Measurements from ENCODE around the gene GATA5.

Gene GATA5

DNA sequence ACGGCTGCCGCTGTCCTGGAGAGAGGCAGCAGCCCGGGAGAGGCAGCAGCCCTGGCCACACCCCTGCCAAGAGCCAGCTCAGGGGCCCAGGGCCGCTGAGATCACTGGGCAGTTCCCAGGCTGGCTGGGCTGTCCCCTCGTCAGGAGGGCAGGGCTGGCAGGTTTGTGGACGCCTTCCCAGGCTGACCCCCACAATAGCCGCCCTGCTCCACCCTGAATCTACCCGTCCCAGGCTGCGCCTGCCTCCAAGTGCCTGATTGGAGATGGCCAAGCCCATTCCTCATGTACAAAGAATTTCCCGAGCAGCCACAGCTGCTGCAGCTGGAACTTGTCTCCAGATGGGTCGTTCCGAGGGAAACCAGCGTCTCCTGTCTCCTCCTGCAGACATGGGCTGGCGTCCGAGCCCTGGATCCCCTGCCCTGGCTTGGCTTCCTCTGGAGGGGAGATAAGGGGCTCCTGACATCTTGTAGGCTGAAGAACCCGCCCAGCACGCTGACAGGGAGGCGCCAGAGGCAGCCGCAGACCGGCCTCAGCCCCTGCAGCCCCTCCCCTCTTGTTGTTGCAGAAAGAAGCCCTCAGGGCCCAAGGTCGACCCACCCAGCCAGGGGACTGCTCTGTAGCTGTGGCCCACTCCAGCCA, 9.4 kb upstream of the GATA5 start (continued):
- TF ChIP-seq ZNF2 (tag by site-specific recombination; IDR thresholded peaks at IDR 0.05) (no peak), ZNF157 (tag by site-specific recombination; IDR thresholded peaks at IDR 0.05) (no peak), ZNF16 (tag by site-specific recombination; IDR thresholded peaks at IDR 0.05; ENCODE audit: low read depth) (no peak), ZNF138 (tag by site-specific recombination; IDR thresholded peaks at IDR 0.05; ENCODE audit: borderline replicate concordance) (no peak), ZXDB (tag by site-specific recombination; IDR thresholded peaks at IDR 0.05) (no peak)

DNA sequence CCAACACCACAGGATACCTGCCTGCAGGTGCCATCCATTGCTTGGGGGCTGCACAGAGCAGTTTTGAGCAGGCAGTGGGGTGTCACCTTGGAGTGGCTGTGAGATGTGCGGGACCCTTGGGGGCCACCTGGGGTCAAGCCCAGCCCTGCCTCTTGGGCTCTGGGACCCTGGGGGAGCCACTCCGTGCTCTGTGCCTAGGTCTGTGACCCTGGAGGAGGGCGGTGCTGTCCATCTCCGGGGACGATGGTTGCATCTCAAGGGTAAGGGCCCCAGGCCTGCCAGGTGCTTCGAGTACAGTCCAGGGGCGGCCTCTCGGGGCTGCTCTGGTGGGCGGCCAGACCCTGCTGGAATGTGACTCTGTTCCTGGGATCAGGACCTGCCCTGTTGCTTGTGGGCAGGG, 8.7 kb upstream of the GATA5 start:
- Histone ChIP-seq H3K4me1 (ENCODE audit: control insufficient read depth, insufficient read depth, low read length) (no peaks in the 10 kb centered on the region), H3K27ac (ENCODE audit: extremely low read depth, low read depth, low read length) (no peak overlapping the region), H3K36me3 (ENCODE audit: control insufficient read depth in 2 of 2, insufficient read depth in 1 of 2, low read length in 2 of 2) (no peaks in the 10 kb centered on the region), H3K9me3 (ENCODE audit: control insufficient read depth, insufficient read depth, low read depth, low read length) (no peaks in the 10 kb centered on the region), H3K4me3 (ENCODE audit: low read depth, low read length) (no peak overlapping the region)
- no peak for TF ChIP-seq ZNF610 (tag by site-specific recombination; IDR thresholded peaks at IDR 0.05; ENCODE audit: borderline replicate concordance)
- TF ChIP-seq, protein P1, sequence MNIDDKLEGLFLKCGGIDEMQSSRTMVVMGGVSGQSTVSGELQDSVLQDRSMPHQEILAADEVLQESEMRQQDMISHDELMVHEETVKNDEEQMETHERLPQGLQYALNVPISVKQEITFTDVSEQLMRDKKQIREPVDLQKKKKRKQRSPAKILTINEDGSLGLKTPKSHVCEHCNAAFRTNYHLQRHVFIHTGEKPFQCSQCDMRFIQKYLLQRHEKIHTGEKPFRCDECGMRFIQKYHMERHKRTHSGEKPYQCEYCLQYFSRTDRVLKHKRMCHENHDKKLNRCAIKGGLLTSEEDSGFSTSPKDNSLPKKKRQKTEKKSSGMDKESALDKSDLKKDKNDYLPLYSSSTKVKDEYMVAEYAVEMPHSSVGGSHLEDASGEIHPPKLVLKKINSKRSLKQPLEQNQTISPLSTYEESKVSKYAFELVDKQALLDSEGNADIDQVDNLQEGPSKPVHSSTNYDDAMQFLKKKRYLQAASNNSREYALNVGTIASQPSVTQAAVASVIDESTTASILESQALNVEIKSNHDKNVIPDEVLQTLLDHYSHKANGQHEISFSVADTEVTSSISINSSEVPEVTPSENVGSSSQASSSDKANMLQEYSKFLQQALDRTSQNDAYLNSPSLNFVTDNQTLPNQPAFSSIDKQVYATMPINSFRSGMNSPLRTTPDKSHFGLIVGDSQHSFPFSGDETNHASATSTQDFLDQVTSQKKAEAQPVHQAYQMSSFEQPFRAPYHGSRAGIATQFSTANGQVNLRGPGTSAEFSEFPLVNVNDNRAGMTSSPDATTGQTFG (tag by site-specific recombination; IDR thresholded peaks at IDR 0.05; ENCODE audit: borderline replicate concordance), result no peak
- TF ChIP-seq, protein P2, sequence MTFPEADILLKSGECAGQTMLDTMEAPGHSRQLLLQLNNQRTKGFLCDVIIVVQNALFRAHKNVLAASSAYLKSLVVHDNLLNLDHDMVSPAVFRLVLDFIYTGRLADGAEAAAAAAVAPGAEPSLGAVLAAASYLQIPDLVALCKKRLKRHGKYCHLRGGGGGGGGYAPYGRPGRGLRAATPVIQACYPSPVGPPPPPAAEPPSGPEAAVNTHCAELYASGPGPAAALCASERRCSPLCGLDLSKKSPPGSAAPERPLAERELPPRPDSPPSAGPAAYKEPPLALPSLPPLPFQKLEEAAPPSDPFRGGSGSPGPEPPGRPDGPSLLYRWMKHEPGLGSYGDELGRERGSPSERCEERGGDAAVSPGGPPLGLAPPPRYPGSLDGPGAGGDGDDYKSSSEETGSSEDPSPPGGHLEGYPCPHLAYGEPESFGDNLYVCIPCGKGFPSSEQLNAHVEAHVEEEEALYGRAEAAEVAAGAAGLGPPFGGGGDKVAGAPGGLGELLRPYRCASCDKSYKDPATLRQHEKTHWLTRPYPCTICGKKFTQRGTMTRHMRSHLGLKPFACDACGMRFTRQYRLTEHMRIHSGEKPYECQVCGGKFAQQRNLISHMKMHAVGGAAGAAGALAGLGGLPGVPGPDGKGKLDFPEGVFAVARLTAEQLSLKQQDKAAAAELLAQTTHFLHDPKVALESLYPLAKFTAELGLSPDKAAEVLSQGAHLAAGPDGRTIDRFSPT (tag by site-specific recombination; IDR thresholded peaks at IDR 0.05), result no peak
- no peak for TF ChIP-seq ZNF311 (tag by site-specific recombination; IDR thresholded peaks at IDR 0.05; ENCODE audit: borderline replicate concordance)
- TF ChIP-seq KLF9 (tag by site-specific recombination; IDR thresholded peaks at IDR 0.05; ENCODE audit: low read depth), result no peak
- TF ChIP-seq, protein P3, sequence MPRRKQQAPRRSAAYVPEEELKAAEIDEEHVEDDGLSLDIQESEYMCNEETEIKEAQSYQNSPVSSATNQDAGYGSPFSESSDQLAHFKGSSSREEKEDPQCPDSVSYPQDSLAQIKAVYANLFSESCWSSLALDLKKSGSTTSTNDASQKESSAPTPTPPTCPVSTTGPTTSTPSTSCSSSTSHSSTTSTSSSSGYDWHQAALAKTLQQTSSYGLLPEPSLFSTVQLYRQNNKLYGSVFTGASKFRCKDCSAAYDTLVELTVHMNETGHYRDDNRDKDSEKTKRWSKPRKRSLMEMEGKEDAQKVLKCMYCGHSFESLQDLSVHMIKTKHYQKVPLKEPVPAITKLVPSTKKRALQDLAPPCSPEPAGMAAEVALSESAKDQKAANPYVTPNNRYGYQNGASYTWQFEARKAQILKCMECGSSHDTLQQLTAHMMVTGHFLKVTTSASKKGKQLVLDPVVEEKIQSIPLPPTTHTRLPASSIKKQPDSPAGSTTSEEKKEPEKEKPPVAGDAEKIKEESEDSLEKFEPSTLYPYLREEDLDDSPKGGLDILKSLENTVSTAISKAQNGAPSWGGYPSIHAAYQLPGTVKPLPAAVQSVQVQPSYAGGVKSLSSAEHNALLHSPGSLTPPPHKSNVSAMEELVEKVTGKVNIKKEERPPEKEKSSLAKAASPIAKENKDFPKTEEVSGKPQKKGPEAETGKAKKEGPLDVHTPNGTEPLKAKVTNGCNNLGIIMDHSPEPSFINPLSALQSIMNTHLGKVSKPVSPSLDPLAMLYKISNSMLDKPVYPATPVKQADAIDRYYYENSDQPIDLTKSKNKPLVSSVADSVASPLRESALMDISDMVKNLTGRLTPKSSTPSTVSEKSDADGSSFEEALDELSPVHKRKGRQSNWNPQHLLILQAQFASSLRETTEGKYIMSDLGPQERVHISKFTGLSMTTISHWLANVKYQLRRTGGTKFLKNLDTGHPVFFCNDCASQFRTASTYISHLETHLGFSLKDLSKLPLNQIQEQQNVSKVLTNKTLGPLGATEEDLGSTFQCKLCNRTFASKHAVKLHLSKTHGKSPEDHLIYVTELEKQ (tag by site-specific recombination; IDR thresholded peaks at IDR 0.05; ENCODE audit: borderline replicate concordance), result no peak
- TF ChIP-seq, protein P4, sequence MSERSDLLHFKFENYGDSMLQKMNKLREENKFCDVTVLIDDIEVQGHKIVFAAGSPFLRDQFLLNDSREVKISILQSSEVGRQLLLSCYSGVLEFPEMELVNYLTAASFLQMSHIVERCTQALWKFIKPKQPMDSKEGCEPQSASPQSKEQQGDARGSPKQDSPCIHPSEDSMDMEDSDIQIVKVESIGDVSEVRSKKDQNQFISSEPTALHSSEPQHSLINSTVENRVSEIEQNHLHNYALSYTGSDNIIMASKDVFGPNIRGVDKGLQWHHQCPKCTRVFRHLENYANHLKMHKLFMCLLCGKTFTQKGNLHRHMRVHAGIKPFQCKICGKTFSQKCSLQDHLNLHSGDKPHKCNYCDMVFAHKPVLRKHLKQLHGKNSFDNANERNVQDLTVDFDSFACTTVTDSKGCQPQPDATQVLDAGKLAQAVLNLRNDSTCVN (tag by site-specific recombination; optimal IDR thresholded peaks at IDR 0.05), result no peak
- TF ChIP-seq, protein P5, sequence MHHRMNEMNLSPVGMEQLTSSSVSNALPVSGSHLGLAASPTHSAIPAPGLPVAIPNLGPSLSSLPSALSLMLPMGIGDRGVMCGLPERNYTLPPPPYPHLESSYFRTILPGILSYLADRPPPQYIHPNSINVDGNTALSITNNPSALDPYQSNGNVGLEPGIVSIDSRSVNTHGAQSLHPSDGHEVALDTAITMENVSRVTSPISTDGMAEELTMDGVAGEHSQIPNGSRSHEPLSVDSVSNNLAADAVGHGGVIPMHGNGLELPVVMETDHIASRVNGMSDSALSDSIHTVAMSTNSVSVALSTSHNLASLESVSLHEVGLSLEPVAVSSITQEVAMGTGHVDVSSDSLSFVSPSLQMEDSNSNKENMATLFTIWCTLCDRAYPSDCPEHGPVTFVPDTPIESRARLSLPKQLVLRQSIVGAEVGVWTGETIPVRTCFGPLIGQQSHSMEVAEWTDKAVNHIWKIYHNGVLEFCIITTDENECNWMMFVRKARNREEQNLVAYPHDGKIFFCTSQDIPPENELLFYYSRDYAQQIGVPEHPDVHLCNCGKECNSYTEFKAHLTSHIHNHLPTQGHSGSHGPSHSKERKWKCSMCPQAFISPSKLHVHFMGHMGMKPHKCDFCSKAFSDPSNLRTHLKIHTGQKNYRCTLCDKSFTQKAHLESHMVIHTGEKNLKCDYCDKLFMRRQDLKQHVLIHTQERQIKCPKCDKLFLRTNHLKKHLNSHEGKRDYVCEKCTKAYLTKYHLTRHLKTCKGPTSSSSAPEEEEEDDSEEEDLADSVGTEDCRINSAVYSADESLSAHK (tag by site-specific recombination; IDR thresholded peaks at IDR 0.05), result no peak
- TF ChIP-seq ZNF391 (tag by site-specific recombination; IDR thresholded peaks at IDR 0.05; ENCODE audit: borderline replicate concordance, low read depth), result no peak
- TF ChIP-seq, protein P6, sequence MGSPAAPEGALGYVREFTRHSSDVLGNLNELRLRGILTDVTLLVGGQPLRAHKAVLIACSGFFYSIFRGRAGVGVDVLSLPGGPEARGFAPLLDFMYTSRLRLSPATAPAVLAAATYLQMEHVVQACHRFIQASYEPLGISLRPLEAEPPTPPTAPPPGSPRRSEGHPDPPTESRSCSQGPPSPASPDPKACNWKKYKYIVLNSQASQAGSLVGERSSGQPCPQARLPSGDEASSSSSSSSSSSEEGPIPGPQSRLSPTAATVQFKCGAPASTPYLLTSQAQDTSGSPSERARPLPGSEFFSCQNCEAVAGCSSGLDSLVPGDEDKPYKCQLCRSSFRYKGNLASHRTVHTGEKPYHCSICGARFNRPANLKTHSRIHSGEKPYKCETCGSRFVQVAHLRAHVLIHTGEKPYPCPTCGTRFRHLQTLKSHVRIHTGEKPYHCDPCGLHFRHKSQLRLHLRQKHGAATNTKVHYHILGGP (tag by site-specific recombination; IDR thresholded peaks at IDR 0.05), result no peak
- TF ChIP-seq ZNF792 (tag by site-specific recombination; IDR thresholded peaks at IDR 0.05), result no peak
- no peak for TF ChIP-seq ZNF747 (tag by site-specific recombination; IDR thresholded peaks at IDR 0.05)
- no peak for TF ChIP-seq KLF7 (tag by site-specific recombination; IDR thresholded peaks at IDR 0.05; ENCODE audit: borderline replicate concordance)
- TF ChIP-seq ZNF223 (tag by site-specific recombination; IDR thresholded peaks at IDR 0.05), result no peak
- CTCF ChIA-PET, result interaction anchor here (0.6 kb wide), 1 partner anchor 530 kb away, joined by 3 read pairs; no protein-coding TSS in a partner anchor
- POLR2A ChIA-PET, result no interaction called here

All from HEK293 (cell line).